RWPE1 (cell line): ENCODE measurements around the gene PGPEP1.
"Not testable (repeated sequence)": the region's sequence is repeated elsewhere in the genome, so short reads cannot be mapped to it uniquely, and the experiment has no call there.

ENCODE experiments used
- CTCF ChIA-PET: fragments of 350-600 bp; sonication (Branson Sonifier 250); formaldehyde crosslinking; extraction: SDS; loops from one replicate; lab custom pipeline; 2021; lab: Yijun Ruan, JAX
- POLR2A ChIA-PET: fragments of 400-600 bp; formaldehyde crosslinking; extraction: SDS; loops from one replicate; lab custom pipeline; 2020; ENCODE audit warnings: antibody characterized with exemption; ENCODE audit not compliant: low non-redundant PET; lab: Yijun Ruan, JAX
- DNase-seq: peaks from one replicate; pipeline ENCODE4 v3.0.0; 2012; ENCODE audit warnings: low spot score
- H3K27ac ChIP-seq: fragments of 450-650 bp; 2 replicates; pipeline ENCODE4 v1.5.1; 2017
- TF ChIP-seq, protein P1 (sequence below): fragments of 450-650 bp; conservative IDR thresholded peaks from 2 replicates; pipeline ENCODE4 v1.5.1; 2017; ENCODE audit warnings: low read depth, mild to moderate bottlenecking

Gene PGPEP1

DNA sequence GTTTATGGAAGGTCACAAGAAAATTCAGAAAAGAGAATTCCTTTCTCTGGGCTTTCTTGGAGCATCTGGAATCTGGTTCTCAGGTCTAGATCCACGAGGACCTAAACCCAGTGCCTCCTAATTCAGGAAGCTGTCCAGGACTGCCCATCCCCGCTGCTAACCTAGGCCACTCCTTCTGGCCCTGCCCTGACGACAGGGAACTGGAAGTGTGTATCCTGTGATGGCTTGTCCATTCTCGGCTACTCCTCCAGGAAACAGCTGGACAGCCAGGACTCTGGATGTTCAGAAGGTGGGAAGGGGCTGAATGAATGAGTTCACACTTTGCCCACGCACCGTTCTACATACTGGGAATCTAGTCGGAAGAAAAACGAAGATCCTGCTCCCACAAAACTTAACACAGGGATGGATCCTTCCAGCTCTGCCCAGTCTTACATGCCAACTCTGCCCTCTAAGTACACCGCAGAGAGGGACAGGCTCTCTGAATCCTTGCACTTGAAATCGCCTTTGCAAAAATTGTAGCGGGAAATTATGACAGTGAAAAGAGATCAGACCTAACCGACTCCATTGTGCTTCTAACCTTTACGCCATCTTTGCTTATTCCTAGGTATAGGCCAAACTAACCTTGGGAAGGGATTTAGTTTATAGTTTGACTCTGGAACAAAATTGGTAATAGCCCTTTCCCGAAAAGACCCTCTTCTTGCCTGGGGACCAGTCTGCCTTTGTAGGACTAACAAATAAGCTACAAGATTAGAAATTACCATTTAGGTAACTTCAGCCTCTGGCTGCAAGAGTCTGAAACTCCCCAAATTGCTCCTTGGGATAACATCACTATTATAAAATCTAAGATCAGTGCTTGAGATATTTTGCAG, 19.3 kb upstream of the PGPEP1 start:
- H3K27ac ChIP-seq: peak overlapping the region; percentile 87
- ChIA-PET CTCF (interaction anchor here (0.6 to 0.9 kb wide), 2 partner anchors 15 to 67 kb away, joined by 3 to 5 read pairs; no protein-coding TSS in a partner anchor), POLR2A (interaction anchor here (0.6 to 3.6 kb wide), 3 partner anchors 19 to 230 kb away, joined by 3 to 40 read pairs (median 5); partner anchors contain the start of gene JUND)

DNA sequence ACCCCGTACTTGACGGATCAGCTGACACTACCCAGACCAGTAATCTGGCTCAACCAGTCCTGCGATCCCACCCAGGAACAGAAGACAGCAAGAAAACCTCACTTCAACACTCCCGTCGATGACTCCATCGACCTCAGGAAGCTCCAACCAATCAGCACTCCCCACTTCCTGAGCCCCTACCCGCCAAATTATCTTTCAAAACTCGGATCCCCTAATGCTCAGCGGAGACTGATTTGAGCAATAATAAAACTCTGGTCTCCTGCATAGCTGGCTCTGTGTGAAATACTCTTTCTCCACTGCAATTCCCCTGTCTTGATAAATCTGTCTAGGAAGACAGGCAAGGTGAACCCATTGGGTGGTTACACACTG, 18.7 kb upstream of the PGPEP1 start:
- CTCF ChIA-PET: interaction anchor here (0.6 to 1.9 kb wide), 5 partner anchors 9 to 67 kb away, joined by 3 to 23 read pairs (median 3); partner anchors contain the start of gene GDF15
- DNase-seq: no peak
- TF ChIP-seq, protein P1, sequence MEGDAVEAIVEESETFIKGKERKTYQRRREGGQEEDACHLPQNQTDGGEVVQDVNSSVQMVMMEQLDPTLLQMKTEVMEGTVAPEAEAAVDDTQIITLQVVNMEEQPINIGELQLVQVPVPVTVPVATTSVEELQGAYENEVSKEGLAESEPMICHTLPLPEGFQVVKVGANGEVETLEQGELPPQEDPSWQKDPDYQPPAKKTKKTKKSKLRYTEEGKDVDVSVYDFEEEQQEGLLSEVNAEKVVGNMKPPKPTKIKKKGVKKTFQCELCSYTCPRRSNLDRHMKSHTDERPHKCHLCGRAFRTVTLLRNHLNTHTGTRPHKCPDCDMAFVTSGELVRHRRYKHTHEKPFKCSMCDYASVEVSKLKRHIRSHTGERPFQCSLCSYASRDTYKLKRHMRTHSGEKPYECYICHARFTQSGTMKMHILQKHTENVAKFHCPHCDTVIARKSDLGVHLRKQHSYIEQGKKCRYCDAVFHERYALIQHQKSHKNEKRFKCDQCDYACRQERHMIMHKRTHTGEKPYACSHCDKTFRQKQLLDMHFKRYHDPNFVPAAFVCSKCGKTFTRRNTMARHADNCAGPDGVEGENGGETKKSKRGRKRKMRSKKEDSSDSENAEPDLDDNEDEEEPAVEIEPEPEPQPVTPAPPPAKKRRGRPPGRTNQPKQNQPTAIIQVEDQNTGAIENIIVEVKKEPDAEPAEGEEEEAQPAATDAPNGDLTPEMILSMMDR: no peak
- peak overlapping the region; percentile 87 for H3K27ac ChIP-seq
- POLR2A ChIA-PET: interaction anchor here (1.0 to 3.6 kb wide), 2 partner anchors 19 to 42 kb away, joined by 3 to 40 read pairs; partner anchors contain the start of gene JUND

More for the DNA sequence above, 19.3 kb upstream of the PGPEP1 start:
- DNase-seq: no peak
- TF ChIP-seq, protein P1: no peak

DNA sequence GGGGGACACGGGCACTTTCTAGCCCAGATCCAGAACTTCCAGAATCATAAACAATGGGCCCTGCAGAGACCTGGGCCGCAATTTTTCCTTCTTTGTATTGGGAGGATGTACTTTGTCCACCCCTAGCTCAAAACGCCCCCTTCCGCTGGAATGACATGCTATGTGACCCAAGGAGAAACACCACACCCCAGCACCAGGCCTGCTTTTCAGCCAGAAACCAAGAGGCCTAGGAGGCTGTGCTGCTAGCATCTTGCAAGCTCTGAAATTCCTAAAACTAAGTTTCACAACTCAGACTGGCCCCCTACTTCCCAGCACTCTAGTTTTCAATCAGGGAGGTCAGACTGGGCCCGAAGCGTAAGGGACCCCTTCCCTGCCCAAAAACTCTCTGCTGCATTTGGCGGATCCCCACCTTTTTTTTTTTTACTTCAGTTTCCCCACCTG, 18.1 kb upstream of the PGPEP1 start:
- peak overlapping the region; percentile 87 for H3K27ac ChIP-seq
- CTCF ChIA-PET: interaction anchor here (0.5 to 1.9 kb wide), 4 partner anchors 8 to 63 kb away, joined by 3 to 23 read pairs (median 3); partner anchors contain the start of gene GDF15
- POLR2A ChIA-PET: interaction anchor here (0.6 to 3.6 kb wide), 5 partner anchors 33 to 803 kb away, joined by 3 to 40 read pairs (median 4); partner anchors contain the start of gene JUND
- peak; percentile 67 for DNase-seq
- TF ChIP-seq, protein P1: no peak; the same call in 1 of the 2 replicates

DNA sequence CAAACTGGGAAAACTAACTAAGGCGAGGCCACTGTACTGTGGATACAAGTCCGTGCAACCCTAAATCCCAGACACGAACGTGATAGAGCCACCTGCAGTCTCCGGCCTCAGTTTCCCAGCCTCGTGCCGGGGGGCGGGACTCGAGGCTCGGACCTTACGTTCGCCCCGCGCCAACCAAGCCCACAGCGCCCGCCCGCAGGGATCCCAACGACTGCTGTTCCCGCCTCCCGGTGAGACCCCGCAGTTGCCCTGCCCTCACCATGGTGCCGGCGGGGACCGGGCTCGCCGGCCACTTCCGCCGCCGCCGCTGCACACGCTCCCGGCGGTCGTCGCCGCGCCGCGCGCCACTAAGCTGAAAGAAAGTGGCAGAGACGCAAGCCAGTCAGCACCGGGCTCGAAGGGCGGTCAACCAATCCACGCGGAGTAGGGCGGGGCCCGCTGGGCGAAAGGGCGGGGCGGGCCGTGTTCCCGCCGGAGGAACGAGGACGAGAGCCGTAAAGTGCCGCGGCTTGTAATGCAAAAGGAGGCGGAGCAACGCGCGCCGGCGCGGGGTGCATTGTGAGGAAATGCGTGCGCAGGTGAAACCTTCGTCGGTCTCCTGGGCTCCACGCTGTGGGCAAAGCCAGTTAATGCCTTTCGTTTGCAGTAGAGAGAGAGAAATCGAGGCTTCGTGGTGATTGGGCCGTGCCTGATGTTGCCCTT, 17.5 kb upstream of the PGPEP1 start, which contains the start of gene LSM4:
Gene LSM4 (minus strand): TSS at position 318 of the 702 bp plus-strand sequence. CDS start 56 bp downstream, at position 262.
- POLR2A ChIA-PET: interaction anchor here (0.6 to 3.6 kb wide), 5 partner anchors 34 to 804 kb away, joined by 3 to 40 read pairs (median 4); partner anchors contain the start of gene JUND
- peak; percentile 99 for DNase-seq
- CTCF ChIA-PET: interaction anchor here (0.5 to 1.9 kb wide), 4 partner anchors 8 to 63 kb away, joined by 3 to 23 read pairs (median 3); partner anchors contain the start of gene GDF15
- TF ChIP-seq, protein P1: peak; percentile 51; the same call in 1 of the 2 replicates
- H3K27ac ChIP-seq: peak within 1 kb of the TSS; percentile 87

DNA sequence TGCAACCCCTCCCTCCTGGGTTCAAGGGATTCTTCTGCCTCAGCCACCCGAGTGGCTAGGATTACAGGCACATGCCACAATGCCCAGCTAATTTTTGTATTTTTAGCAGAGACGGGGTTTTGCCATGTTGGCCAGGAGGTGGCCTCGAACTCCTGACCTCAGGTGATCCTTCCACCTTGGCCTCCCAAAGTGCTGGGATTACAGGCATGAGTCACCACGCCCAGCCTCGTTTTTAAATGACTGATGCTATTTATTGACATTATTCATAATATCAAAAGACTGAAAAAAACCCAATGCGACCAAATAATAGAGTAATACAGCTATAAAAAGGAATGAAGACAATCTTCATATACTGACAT, 16.0 kb upstream of the PGPEP1 start:
- DNase-seq, POLR2A ChIA-PET: not testable (repeated sequence)
- H3K27ac ChIP-seq: peak overlapping the region; percentile 87
- CTCF ChIA-PET: interaction anchor here (0.6 kb wide), 1 partner anchor 52 kb away, joined by 5 read pairs; no protein-coding TSS in a partner anchor

DNA sequence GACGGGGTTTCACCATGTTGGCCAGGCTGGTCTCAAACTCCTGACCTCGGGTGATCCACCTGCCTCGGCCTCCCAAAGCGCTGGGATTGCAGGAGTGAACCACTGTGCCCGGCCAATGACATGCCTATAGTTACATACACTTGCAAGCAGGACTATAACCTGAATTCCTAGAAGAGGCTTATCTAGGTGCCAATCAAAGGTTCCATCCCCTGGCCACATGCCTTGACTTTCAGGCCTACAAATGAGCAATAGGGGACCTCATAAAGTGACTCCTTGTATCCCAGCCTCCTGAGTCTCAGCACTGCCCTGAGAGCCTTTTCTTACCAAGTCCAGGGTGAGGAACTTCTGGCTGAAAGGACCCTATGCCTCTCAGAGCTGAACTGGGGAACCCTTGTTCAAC, 13.6 kb upstream of the PGPEP1 start:
- no peak for DNase-seq
- POLR2A ChIA-PET: no interaction called here

More for the DNA sequence above, 13.6 kb upstream of the PGPEP1 start:
- H3K27ac ChIP-seq: peak overlapping the region; percentile 45
- TF ChIP-seq, protein P1: no peak
- CTCF ChIA-PET: no interaction called here
